GM13976 (cell line): ENCODE results near the gene SAMD11.

Experiments
- DNase-seq: peaks from one replicate; pipeline ENCODE4 v3.0.0; 2012; ENCODE audit warnings: low spot score
- CTCF ChIP-seq: IDR thresholded peaks from 2 replicates; pipeline ENCODE4 v1.5.1; 2012; ENCODE audit warnings: borderline replicate concordance, mild to moderate bottlenecking; ENCODE audit not compliant: insufficient read depth; ENCODE audit errors: extremely low read depth, missing control alignments, control extremely low read depth
- in situ Hi-C: fragments of 300-500 bp; cut with MboI; formaldehyde crosslinking; loops from one replicate; pipeline ENCODE4 v1.12.0; 2022; ENCODE audit warnings: low sequenced_read_pairs, mixed read lengths, inconsistent platforms; ENCODE audit not compliant: unreplicated experiment

Gene SAMD11

GRCh38 chr1:930633-931138 is 7.0 kb downstream of the SAMD11 start:
- TF ChIP-seq CTCF, result no peak
- in situ Hi-C loops, result no loop called here
- DNase-seq, result no peak

- in situ Hi-C loops, result no loop called here
- no peak for DNase-seq
- TF ChIP-seq CTCF, result no peak
Measured at GRCh38 chr1:931380-932172, 7.9 kb downstream of the SAMD11 start.

- TF ChIP-seq CTCF, result no peak
- in situ Hi-C loops, result no loop called here
- DNase-seq, result no peak
Measured at GRCh38 chr1:932173-932510, 8.4 kb downstream of the SAMD11 start.

GRCh38 chr1:932776-933602 is 9.3 kb downstream of the SAMD11 start:
- no peak for TF ChIP-seq CTCF
- in situ Hi-C loops, result no loop called here

GRCh38 chr1:933603-933940 is 9.8 kb downstream of the SAMD11 start:
- in situ Hi-C loops, result no loop called here
- no peak for DNase-seq
- no peak for TF ChIP-seq CTCF

More at GRCh38 chr1:932776-933602, 9.3 kb downstream of the SAMD11 start:
- DNase-seq, result no peak

- DNase-seq, result no peak
- in situ Hi-C loops, result no loop called here
- no peak for TF ChIP-seq CTCF
Measured at GRCh38 chr1:934991-935750, 11.4 kb downstream of the SAMD11 start.
